Dendritic cell treated with granulocyte-macrophage colony-stimulating factor and Interleukin-4, amounts not matched to agents 40 ng/mL and 50 ng/mL, for 4 days (primary cell): ENCODE data around the gene TXNDC8.

Source experiments
- H3K27ac Mint-ChIP-seq: one replicate; pipeline ENCODE4 v1.8.0; 2022; ENCODE audit warnings: mild to moderate bottlenecking, mixed read lengths
- H3K27me3 Mint-ChIP-seq: one replicate; pipeline ENCODE4 v1.8.0; 2022; ENCODE audit warnings: mild to moderate bottlenecking, mixed read lengths
- H3K36me3 Mint-ChIP-seq: one replicate; pipeline ENCODE4 v1.8.0; 2022; ENCODE audit warnings: low read depth, mixed read lengths
- H3K4me1 Mint-ChIP-seq: one replicate; pipeline ENCODE4 v1.8.0; 2022; ENCODE audit warnings: low read depth, mixed read lengths
- H3K4me3 Mint-ChIP-seq: one replicate; pipeline ENCODE4 v1.8.0; 2022; ENCODE audit warnings: mild to moderate bottlenecking, moderate library complexity, mixed read lengths
- H3K9me3 Mint-ChIP-seq: one replicate; pipeline ENCODE4 v1.8.0; 2022; ENCODE audit warnings: mixed read lengths
- intact Hi-C: fragments of 100-400 bp; cut with micrococcal nuclease; formaldehyde crosslinking; loops from one replicate; pipeline ENCODE4 v1.15.0; 2022

TXNDC8 gene

GRCh38 chr9:110340306-110340705 is 2.6 kb upstream of the TXNDC8 start:
- H3K27me3 Mint-ChIP-seq, result peaks cover 10% of the 10 kb centered on the region
- intact Hi-C loops, result no loop called here
- H3K36me3 Mint-ChIP-seq, result no peaks in the 10 kb centered on the region
- no peak overlapping the region for H3K27ac Mint-ChIP-seq
- no peak overlapping the region for H3K4me3 Mint-ChIP-seq
- H3K9me3 Mint-ChIP-seq, result no peaks in the 10 kb centered on the region
- H3K4me1 Mint-ChIP-seq, result no peaks in the 10 kb centered on the region

- intact Hi-C loops, result no loop called here
- Mint-ChIP-seq H3K36me3 (no peaks in the 10 kb centered on the region), H3K27me3 (peaks cover 7% of the 10 kb centered on the region), H3K4me3 (no peak overlapping the region), H3K9me3 (no peaks in the 10 kb centered on the region), H3K4me1 (peaks cover 8% of the 10 kb centered on the region), H3K27ac (no peak overlapping the region)
These were observed 480 bp upstream of the TXNDC8 start for GRCh38 chr9:110338143-110338542.

GRCh38 chr9:110336363-110336762 is 1.3 kb downstream of the TXNDC8 start:
- H3K4me1 Mint-ChIP-seq, result peaks cover 9% of the 10 kb centered on the region
- H3K27me3 Mint-ChIP-seq, result peaks cover 1% of the 10 kb centered on the region
- H3K9me3 Mint-ChIP-seq, result no peaks in the 10 kb centered on the region
- no peak overlapping the region for H3K4me3 Mint-ChIP-seq
- no peaks in the 10 kb centered on the region for H3K36me3 Mint-ChIP-seq
- intact Hi-C loops, result no loop called here
- no peak overlapping the region for H3K27ac Mint-ChIP-seq

GRCh38 chr9:110334871-110335270 is 2.8 kb downstream of the TXNDC8 start:
- Mint-ChIP-seq H3K4me1 (peaks cover 24% of the 10 kb centered on the region), H3K36me3 (no peaks in the 10 kb centered on the region), H3K27me3 (no peaks in the 10 kb centered on the region), H3K4me3 (no peak overlapping the region), H3K27ac (peak overlapping the region; percentile 52), H3K9me3 (no peaks in the 10 kb centered on the region)
- intact Hi-C loops, result no loop called here

- Mint-ChIP-seq H3K9me3 (no peaks in the 10 kb centered on the region), H3K4me3 (peak overlapping the region; percentile 32), H3K36me3 (no peaks in the 10 kb centered on the region), H3K27me3 (no peaks in the 10 kb centered on the region), H3K4me1 (peaks cover 31% of the 10 kb centered on the region), H3K27ac (peak overlapping the region; percentile 52)
- intact Hi-C loops, result no loop called here
These were observed 3.5 kb downstream of the TXNDC8 start for GRCh38 chr9:110334183-110334582.

- Mint-ChIP-seq H3K36me3 (no peaks in the 10 kb centered on the region), H3K27ac (no peak overlapping the region), H3K4me3 (no peak overlapping the region), H3K27me3 (no peaks in the 10 kb centered on the region), H3K4me1 (peaks cover 38% of the 10 kb centered on the region), H3K9me3 (no peaks in the 10 kb centered on the region)
- intact Hi-C loops, result no loop called here
These were observed 4.9 kb downstream of the TXNDC8 start for GRCh38 chr9:110332766-110333165.

- intact Hi-C loops, result no loop called here
- peaks cover 38% of the 10 kb centered on the region for H3K4me1 Mint-ChIP-seq
- peak overlapping the region; percentile 28 for H3K27ac Mint-ChIP-seq
- H3K4me3 Mint-ChIP-seq, result no peak overlapping the region
- no peaks in the 10 kb centered on the region for H3K9me3 Mint-ChIP-seq
- no peaks in the 10 kb centered on the region for H3K27me3 Mint-ChIP-seq
- no peaks in the 10 kb centered on the region for H3K36me3 Mint-ChIP-seq
These were observed 7.1 kb downstream of the TXNDC8 start for GRCh38 chr9:110330484-110331105.

GRCh38 chr9:110329639-110330230 is 7.9 kb downstream of the TXNDC8 start:
- Mint-ChIP-seq H3K4me3 (no peak overlapping the region), H3K36me3 (no peaks in the 10 kb centered on the region), H3K9me3 (no peaks in the 10 kb centered on the region), H3K27ac (peak overlapping the region; percentile 28), H3K4me1 (peaks cover 37% of the 10 kb centered on the region), H3K27me3 (no peaks in the 10 kb centered on the region)
- intact Hi-C loops, result loop anchor here (10.0 kb wide), 1 partner anchor 75 kb away; the partner anchor contains the start of gene TXN

GRCh38 chr9:110328763-110329162 is 8.9 kb downstream of the TXNDC8 start:
- H3K36me3 Mint-ChIP-seq, result no peaks in the 10 kb centered on the region
- no peak overlapping the region for H3K27ac Mint-ChIP-seq
- peaks cover 30% of the 10 kb centered on the region for H3K4me1 Mint-ChIP-seq
- no peaks in the 10 kb centered on the region for H3K27me3 Mint-ChIP-seq
- H3K9me3 Mint-ChIP-seq, result no peaks in the 10 kb centered on the region
- no peak overlapping the region for H3K4me3 Mint-ChIP-seq
- intact Hi-C loops, result loop anchor here (10.0 kb wide), 1 partner anchor 74 kb away; the partner anchor contains the start of gene TXN

GRCh38 chr9:110327716-110328115 is 9.9 kb downstream of the TXNDC8 start:
- intact Hi-C loops, result loop anchor here (10.0 kb wide), 1 partner anchor 73 kb away; the partner anchor contains the start of gene TXN
- H3K4me1 Mint-ChIP-seq, result peaks cover 30% of the 10 kb centered on the region
- H3K36me3 Mint-ChIP-seq, result no peaks in the 10 kb centered on the region
- H3K27ac Mint-ChIP-seq, result no peak overlapping the region
- H3K9me3 Mint-ChIP-seq, result no peaks in the 10 kb centered on the region
- no peak overlapping the region for H3K4me3 Mint-ChIP-seq
- peaks cover 4% of the 10 kb centered on the region for H3K27me3 Mint-ChIP-seq

GRCh38 chr9:110323818-110324217 is 13.8 kb downstream of the TXNDC8 start:
- Mint-ChIP-seq H3K4me1 (peaks cover 7% of the 10 kb centered on the region), H3K27me3 (peaks cover 5% of the 10 kb centered on the region), H3K4me3 (no peak overlapping the region), H3K36me3 (no peaks in the 10 kb centered on the region), H3K27ac (no peak overlapping the region), H3K9me3 (no peaks in the 10 kb centered on the region)
- intact Hi-C loops, result loop anchor here (10.0 kb wide), 1 partner anchor 69 kb away; the partner anchor contains the start of gene TXN

GRCh38 chr9:110320651-110321445 is 16.8 kb downstream of the TXNDC8 start:
- no peak overlapping the region for H3K27ac Mint-ChIP-seq
- no peaks in the 10 kb centered on the region for H3K36me3 Mint-ChIP-seq
- H3K27me3 Mint-ChIP-seq, result peaks cover 5% of the 10 kb centered on the region
- no peaks in the 10 kb centered on the region for H3K9me3 Mint-ChIP-seq
- intact Hi-C loops, result loop anchor here (10.0 kb wide), 1 partner anchor 66 kb away; the partner anchor contains the start of gene TXN
- no peak overlapping the region for H3K4me3 Mint-ChIP-seq
- H3K4me1 Mint-ChIP-seq, result peaks cover 13% of the 10 kb centered on the region

- intact Hi-C loops, result loop anchor here (10.0 kb wide), 1 partner anchor 65 kb away; the partner anchor contains the start of gene TXN
- no peak overlapping the region for H3K27ac Mint-ChIP-seq
- H3K4me3 Mint-ChIP-seq, result no peak overlapping the region
- no peaks in the 10 kb centered on the region for H3K36me3 Mint-ChIP-seq
- H3K9me3 Mint-ChIP-seq, result no peaks in the 10 kb centered on the region
- peaks cover 5% of the 10 kb centered on the region for H3K27me3 Mint-ChIP-seq
- H3K4me1 Mint-ChIP-seq, result peaks cover 13% of the 10 kb centered on the region
These were observed 17.7 kb downstream of the TXNDC8 start for GRCh38 chr9:110319781-110320492.
